ENCODE results near the gene PAX3.

PAX3 gene

DNA sequence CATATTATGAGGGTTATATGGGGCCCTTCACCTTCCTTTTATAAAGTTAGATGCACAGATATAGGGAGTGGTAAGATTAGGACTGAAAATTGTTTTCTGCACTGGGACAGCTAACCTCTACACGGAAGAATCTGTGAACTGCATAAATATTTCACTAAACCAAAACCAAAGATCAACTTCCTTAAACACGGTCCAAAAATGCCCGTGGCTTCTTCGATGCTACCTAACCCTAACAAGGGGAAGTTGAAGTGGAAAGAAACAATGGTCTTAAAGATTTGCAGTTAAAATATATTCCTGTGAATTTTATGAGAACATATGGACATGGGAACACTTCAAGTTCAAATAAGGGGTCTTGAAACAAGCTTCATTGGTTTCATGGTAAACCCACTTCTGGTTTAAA, 33.3 kb upstream of the PAX3 start:
- H3K27ac ChIP-seq, result no peak overlapping the region
- TF ChIP-seq, protein P1, sequence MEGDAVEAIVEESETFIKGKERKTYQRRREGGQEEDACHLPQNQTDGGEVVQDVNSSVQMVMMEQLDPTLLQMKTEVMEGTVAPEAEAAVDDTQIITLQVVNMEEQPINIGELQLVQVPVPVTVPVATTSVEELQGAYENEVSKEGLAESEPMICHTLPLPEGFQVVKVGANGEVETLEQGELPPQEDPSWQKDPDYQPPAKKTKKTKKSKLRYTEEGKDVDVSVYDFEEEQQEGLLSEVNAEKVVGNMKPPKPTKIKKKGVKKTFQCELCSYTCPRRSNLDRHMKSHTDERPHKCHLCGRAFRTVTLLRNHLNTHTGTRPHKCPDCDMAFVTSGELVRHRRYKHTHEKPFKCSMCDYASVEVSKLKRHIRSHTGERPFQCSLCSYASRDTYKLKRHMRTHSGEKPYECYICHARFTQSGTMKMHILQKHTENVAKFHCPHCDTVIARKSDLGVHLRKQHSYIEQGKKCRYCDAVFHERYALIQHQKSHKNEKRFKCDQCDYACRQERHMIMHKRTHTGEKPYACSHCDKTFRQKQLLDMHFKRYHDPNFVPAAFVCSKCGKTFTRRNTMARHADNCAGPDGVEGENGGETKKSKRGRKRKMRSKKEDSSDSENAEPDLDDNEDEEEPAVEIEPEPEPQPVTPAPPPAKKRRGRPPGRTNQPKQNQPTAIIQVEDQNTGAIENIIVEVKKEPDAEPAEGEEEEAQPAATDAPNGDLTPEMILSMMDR (conservative IDR thresholded peaks at IDR 0.05), result no peak

DNA sequence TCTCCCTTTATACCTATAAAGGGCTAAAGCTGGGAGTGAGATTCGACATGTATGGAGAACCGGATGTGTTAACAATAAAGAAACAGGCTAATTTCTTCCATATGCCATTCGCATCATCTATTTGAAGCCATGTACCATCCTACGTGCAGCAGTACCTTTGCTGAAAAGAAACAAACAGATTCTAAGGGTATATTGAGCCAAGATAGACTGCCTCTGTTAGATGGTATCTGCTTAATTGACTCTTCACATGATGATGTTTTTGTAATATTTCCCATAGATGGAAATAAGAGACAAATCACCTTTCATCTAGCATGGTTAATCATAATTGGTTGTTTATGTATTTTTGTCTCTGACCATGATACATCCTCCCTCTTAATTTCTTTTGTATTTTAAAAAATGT, 32.1 kb upstream of the PAX3 start:
- H3K27ac ChIP-seq, result no peak overlapping the region
- TF ChIP-seq, protein P1 (conservative IDR thresholded peaks at IDR 0.05), result no peak

DNA sequence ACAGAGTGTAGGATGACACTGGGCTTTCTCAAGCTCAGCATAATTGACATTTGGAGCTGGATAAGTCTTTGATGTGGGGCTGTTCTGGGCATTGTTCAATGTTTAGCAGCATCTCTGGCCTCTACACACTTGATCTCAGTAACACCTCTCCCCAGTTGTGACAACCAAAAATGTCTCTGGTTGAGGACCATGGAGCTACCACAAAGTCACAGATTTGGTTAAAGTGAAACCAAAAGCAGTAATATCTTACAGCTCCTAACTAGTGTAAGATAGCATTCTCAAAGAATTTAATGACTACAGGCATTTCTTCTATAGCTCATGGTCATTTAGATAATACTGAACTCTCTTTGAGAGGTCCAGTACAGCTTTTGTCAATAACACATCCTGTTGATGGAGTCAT, 23.4 kb upstream of the PAX3 start:
- H3K27ac ChIP-seq, result no peak overlapping the region
- TF ChIP-seq, protein P1 (conservative IDR thresholded peaks at IDR 0.05), result no peak

DNA sequence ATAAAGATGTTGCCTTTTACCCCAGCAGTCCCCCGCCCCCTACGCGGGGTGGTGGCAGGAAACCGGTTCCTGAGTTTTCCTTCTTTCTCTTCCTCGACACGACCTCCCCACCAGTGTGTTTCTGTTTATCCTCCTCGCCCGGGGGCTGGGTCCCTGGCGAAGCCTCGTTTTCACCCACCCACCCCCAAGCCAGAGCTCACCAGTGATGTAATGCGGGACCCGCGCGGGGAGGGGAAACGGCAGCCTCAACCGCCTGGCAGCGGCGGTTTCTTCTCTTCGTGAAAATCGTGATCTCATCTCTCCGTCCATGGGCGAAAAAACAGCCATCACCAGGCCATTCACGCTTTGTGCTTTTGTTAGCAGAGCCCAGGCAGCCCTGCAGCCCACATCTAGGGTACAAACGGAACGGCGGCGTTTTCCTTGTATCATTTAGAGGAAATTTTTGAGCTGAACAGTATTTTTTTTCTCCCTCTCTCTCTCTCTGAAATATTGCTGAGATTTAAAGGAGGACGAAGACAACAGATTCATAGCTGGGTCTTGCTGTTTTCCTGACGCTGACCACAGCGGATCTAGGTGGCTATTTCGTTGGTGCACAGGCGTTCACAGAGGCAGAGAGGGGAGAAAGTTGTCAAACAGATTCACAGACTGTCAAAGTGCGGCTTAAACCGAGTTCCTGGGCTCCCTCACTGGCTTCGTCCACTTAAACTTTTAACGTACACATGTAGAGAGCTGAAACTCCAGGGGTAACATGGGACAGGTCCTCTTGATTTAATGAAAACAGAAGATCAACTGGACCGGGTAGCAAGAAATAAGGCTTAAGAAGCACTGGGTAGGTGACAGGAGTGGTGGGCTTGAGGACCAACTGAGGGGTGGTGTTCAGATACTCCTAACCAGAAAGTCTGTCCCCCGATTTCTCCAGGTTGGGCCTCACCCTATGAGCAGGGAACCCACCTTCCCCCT, 21.9 kb upstream of the PAX3 start:
- TF ChIP-seq, protein P1 (conservative IDR thresholded peaks at IDR 0.05), result no peak
- H3K27ac ChIP-seq, result no peak overlapping the region

DNA sequence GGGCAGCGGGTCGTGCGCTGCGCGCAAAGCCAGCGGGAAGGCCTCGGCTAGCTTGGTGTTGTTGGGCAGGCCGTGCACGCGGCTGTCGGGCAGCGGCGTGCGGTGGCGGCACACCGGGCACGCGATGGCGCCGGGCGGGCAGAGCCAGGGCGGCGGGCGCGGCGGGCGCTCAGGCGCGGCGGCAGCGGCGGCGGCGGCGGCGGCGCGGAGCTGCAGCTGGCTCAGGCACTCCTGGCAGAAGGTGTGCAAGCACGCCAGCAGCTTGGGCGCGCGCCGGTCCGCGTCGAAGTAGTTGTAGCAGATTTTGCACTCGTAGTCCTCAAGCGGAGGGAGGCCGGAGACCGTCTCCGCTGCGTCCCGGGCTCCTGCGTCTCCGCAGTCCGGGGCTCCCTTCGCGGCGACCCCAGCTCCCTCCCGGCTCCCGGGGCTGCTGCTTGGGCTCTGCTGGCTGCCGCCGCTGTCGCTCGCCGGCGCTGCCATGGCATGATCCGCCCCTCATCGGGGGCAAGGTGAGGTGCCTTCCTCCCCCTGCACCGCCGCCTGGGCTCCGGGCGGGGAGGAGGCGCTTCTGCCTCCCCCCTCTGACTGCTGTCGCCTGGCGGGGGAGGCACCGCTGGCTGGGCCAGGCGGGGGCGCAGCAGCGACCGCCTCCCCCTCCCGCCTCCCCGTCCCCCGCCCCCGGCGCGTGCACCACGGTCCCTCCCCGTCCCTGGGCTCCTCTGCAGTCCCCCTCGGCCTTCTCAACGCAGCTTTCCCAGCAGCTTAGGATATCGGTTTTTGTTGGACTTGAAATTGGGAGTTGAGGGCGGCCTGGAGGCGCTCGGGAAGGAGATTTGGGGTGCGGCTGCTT, 21.0 kb upstream of the PAX3 start:
- TF ChIP-seq, protein P1 (conservative IDR thresholded peaks at IDR 0.05), result no peak
- peak overlapping the region; percentile 56 for H3K27ac ChIP-seq

DNA sequence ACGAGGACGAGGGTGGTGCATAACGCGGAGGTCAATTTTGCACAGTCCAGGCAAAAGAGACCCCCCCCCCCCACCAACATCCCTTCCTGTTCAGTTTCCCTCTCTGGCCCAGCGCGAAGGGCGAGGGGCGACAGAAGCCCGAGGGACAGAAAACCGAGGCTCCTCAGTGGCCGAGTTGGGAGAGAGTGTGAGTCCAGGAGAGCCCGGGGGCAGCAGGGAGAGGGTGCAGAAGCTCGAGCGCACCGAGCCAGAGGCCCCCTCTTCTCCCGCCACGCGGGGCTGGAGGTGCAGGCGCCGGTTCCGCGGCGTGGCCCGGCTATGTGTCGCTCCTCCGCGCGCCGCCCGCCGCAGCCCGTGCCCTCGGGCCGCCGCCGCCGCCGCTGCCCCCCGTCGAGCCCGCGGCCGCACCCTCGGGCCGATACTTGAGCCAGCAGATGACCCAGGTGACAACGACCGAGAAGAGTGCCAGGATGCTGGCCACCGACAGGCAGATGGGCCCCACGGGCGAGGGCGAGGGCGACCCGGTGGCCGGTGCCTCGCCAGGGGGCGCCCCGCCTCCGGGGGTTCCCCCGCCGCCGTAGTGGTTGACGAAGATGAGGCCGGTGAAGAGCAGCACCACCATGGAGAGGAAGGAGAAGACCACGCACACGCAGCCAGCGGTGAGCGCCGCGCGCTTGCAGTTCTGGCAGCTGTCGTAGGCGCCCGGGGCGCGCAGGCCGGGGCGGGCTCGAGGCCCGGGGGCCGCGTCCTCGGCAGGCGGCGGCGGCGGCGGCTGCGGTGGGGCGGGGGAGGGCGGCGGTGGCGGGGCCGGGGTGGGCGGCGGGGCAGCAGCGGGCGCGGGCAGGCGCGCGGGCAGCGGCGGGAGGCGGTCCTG, 20.2 kb upstream of the PAX3 start:
- H3K27ac ChIP-seq, result peak overlapping the region; percentile 56
- TF ChIP-seq, protein P1 (conservative IDR thresholded peaks at IDR 0.05), result peak; percentile 60
